Stimulated activated CD8-positive, alpha-beta memory T cell treated with anti-CD3 and anti-CD28 coated beads, Interleukin-15, amount 100 ng/mL, for 4 hours (primary cell): ENCODE measurements around the gene FLNB.

Experiments
- DNase-seq, 2 donors: peaks; one replicate each; pipeline ENCODE4 v3.0.0-alpha.2; 2020; ENCODE audit warnings: low read depth in 2 of 2

FLNB gene

DNA sequence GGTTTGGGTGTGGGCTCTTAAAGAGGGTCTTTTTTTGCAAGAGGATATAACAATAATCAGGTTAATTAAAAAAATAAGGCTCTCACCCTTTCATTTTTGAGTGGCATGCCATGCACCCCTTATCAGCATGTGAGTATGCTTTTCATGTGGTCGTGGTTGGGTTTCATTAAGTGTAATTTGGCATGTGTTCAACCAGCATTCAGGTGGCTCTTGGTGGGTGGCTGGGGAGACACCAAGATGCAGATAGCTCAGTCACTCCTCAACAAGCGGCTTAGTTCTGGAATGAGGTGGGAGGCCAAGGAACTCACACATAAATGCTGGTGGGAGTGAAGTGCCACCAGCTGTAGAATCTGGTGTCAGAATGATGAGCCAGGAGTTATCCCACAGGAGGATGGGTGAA lies 66.8 kb downstream of the FLNB start:
- DNase-seq, result no peak

DNA sequence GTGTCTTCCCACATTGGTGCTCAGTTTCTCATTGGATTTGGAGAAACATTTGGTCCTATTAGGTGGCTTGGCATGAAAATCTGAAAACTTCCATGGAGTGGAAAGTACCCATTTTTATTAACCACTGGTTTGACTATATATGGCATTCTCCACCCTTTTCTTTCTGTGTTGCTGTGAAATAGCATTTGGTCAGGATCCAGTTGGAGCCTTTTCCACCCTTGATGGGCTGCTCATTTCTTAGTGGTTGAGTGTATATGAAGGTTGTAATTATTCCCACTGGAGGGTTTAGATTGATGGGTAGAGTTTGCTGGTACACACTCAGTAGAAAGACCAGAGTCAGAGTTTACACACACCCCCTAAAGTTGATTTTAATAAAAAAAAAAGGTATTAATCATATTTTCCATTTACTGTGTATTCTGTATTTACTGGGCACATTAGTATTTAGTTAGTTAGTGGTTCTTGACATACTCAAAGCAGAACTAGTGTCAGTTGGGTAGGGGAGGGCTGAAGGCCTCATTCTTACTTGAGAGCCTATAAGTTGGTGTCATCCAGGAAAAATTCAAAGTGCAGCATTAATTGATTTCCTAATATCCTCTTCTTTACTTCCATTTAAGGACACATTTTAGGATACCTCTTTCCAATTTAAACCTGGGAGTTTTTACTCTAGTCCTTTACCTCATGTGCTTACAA lies 69.5 kb downstream of the FLNB start:
- DNase-seq, result no peak

DNA sequence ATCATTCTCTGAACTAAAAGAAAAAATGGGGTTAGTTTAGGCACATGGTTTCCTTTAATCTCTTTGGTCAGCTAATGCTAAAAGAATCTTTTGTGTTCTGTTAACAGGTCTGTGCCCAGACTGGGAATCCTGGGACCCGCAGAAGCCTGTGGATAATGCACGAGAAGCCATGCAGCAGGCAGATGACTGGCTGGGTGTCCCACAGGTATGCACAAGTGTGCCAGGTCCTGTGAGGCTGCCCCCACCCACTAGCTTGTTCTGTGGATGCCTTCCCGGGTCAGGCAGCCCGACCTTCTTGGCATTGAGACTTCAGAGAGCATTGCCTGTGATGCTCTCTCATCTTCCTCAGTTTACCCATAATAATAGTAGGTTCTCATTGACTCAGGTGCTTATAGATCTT lies 70.4 kb downstream of the FLNB start:
- DNase-seq, result no peak

DNA sequence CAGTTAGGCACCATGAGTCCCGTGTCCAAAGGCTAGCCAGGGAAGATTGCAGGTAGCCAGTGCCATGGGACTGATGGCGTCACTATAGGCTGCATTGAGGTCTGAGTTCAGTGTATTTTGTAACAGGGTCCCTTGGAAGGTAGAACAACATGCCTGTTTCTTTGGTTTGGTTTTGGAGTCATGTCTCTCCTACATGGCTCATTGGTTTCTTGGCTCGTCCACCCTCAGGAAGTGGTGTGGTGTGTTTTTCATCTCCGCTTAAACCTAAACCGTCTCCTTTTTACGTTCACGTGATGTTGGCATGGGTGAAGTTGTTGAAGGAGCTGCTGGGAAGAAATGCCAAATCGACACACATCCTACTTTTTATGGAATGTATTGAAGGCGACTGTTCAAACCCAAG lies 71.6 kb downstream of the FLNB start:
- no peak for DNase-seq

DNA sequence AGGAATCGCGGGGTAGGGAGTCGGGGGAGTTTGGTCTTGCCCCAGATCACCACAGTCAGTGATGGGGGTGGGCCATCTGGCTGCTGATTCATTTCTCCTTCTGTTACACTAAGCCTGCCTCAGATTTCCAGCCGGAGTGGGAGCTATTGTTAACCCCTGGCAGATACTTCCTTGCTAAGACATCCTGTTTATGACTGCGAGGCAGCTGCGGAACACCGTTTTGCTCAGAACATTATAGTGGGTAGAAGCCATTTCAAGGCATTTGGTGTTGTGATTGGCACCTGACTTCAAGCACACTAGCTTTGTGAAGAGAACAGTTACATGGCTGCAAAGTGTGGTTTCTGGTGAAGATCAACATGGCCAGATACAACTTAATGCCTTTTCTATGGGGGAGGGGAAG lies 73.8 kb downstream of the FLNB start:
- no peak for DNase-seq

DNA sequence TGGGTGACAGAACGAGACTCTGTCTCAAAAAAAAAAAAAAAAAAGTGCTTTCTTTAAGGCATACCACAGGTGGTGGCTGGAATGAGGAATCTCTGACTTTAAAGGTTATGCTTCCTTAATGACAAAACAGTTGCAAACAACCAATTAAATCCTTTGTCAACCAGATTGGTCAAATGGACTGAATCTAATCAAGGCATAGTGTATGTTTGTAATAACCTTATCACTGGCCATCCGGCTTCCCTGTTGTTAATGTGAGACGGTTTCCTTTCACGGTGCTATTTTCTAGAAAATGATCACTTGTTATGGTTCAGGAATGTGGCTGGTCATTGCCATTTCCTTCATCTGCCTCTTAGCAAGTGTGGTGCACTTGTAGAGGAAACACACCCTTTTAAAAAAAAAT lies 75.9 kb downstream of the FLNB start:
- DNase-seq, result no peak

DNA sequence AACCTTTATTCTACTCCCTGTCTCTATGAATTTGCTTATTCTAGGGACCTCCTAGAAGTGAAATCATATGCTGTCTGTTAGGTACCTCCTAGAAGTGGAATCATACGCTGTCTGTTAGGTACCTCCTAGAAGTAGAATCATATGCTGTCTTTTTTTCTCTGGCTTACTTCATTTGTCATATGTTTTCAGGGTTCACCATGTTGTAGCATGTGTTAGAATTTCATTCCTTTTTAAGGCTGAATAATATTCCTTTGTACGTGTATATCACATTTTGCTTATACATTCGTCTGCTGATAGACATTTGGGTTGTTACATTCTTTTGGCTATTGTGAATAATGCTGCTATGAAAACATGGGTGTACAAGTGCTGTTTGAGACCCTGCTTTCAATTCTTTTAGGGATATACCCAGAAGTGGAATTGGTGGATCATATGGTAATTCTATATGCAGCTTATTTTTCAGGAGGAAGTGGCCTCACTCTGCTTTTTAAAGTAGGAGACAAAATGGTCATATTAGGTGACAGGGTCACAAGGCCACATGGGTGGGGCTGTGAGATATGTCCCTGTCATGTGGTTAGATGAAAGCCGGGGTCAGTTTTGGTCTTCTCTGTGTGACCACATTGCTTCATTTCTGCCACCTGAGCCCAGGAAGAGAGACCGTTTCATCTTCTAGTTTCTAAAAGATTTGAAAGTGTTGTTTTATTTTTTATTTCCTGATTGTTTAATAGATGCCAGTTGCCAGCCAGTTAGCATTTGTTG lies 76.7 kb downstream of the FLNB start:
- no peak for DNase-seq

DNA sequence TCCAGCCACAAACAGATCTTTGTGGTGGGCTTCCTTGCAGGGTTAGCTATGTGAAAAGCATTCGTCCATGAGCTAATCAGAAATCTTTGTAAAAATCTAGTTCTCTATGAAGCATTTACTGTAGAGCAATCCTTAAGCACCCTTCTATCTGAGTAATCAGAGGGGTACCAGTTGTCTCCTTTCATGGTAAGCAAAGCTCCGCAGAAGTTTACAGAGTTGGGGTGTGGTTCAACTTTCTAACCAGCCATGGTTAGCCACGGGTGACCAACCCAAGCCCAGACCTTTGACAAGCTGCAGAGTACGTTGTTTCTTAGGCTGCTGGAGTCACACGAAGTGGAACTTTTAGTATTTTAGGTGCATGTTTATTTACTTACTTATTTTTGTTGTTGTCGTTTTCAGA lies 77.4 kb downstream of the FLNB start:
- no peak for DNase-seq

DNA sequence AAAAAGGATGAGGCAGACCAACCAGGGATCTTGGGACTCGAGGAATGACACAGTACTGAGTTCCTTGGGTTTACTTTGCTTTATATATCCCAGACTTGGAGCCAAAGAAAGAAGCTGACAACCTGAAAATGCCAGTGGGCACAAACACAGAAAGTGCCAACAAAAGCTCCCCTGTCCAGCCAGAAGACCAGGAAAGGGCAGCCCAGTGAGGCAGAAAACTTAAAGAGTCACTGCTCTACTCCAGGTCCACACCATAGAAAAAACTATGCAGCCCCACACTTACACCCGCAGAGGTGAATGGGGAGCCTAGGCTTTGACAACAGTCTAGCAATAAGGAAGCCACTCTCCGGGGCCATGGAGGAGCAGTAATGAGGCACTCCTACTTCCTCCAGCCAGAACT lies 80.3 kb downstream of the FLNB start:
- no peak for DNase-seq

DNA sequence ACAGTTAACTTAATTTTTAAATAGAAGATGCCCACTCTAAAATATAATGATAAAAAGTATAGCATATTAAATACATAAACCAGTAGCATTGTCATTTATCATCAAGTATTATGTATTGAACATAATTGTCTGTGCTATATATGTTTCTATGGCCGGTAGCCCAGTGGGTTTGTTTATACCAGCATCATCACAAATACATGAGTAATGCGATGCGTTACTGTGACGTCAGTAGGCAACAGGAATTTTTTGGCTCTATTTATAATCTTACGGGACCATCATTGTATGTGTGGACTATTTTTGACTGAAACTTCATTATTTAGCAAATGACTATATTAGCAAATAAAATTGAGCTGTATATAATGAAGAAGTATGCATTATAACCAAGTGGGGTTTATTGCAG lies 82.1 kb downstream of the FLNB start:
- no peak for DNase-seq

DNA sequence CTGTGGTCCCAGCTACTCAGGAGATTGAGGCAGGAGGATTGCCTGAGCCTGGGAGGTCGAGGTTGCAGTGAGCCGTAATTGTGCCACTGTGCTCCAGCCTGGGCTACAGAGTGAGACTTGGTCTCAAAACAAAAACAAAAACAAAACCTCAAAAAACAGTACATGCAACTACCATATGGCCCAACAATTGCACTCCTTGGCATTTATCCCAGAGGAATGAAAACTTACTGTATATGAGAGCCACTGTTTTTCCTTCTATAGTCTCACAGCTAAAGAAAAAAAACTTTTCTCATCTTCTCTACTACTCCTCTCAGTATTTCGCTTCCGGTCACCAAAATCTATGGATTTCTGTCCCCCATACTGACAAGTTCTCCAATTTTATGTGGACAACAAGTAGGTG lies 84.3 kb downstream of the FLNB start:
- DNase-seq, result no peak

DNA sequence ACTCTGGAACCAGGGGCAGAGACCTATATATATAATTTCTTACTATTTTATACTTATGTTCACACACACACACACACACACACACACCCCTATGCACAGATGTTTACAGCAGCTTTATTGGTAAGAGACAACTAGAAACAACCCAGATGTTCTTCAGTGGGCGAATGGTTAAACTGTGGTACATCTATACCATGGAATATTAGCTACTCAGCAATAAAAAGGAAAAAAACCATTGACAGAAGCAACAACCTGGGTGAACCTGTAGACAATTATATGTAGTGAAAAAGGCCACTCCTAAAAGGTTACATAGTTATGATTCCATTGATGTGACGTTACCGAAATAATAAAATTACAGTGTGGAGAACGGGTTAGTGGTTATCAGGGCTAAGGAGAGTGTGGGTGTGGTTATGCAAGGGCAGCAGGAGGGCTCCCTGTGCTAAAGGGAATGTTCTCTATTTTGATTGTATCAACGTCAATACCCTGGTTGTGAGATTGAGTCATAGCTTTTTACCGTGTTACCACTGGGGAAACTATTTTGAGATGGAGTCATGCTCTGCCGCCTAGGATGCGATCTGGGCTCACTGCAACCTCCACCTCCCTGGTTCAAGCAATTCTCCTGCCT lies 85.5 kb downstream of the FLNB start:
- DNase-seq, result no peak

DNA sequence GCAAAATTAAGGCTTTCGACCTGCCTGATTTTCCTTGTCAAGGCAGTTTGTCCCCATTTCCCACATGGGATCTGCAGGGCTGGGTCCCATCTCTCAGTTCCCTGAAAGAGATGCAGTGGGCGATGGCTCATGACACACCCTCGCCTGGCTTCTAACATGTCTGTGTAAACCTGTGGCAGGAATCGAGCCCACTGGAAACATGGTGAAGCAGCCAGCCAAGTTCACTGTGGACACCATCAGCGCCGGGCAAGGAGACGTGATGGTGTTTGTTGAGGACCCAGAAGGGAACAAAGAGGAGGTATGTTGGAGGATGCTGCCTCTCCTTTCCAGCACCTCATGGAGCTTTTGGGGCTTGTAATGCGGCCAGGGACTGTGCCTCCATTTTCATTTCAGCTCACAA lies 86.4 kb downstream of the FLNB start:
- DNase-seq, result no peak

DNA sequence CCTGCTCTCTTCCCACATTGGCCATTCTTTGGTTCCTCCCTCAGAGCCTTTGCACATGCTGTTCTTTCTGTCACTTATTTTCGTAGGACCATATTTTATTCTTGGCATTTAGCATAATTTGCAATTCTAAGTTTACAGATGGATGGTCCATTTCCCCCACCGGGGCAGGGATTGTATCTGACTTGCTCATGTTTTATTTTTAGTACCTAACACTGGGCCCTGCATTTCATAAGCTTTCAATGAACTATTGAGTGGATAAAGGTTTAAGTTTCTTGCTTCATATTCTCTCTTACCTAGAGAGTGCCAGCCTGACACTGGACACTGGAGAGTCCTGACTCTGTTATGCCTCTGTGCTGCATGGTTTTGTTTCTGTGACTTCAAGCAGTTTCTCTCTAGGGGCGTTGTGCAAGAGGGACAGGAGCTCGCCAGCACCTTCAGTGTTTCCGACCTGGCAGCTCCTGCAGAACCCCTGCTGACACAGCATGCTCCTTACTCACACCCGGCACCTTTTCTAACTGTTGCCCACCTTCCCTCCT lies 87.4 kb downstream of the FLNB start:
- no peak for DNase-seq

DNA sequence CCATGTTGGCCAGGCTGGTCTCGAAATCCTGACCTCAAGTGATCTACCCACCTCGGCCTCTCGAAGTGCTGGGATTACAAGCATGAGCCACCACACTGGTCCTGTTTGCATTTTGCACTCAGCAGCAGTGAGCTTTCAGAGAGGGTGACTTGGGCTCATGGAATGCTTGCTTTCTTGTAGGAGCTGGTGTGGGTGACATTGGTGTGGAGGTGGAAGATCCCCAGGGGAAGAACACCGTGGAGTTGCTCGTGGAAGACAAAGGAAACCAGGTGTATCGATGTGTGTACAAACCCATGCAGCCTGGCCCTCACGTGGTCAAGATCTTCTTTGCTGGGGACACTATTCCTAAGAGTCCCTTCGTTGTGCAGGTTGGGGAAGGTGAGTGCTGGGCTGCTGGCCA lies 90.3 kb downstream of the FLNB start:
- no peak for DNase-seq

DNA sequence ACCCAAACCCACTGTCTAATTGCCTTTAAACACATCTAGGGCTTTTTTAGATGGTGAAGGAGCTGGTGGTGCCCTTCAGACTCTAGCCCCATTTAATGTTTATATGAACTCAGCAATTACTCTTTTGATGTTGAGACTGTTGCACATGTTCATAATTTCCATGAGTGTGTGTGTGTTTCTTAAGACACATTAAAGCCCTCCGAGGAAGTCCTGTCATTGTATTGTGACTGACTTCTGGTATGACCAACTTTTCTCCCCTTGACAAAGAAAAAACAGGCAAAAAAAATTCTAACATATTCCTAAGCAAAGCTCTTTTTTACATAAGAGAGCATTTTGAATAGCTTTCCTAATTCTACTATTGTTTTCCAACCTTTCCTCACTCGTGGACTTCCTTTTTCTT lies 91.6 kb downstream of the FLNB start:
- DNase-seq, result no peak

DNA sequence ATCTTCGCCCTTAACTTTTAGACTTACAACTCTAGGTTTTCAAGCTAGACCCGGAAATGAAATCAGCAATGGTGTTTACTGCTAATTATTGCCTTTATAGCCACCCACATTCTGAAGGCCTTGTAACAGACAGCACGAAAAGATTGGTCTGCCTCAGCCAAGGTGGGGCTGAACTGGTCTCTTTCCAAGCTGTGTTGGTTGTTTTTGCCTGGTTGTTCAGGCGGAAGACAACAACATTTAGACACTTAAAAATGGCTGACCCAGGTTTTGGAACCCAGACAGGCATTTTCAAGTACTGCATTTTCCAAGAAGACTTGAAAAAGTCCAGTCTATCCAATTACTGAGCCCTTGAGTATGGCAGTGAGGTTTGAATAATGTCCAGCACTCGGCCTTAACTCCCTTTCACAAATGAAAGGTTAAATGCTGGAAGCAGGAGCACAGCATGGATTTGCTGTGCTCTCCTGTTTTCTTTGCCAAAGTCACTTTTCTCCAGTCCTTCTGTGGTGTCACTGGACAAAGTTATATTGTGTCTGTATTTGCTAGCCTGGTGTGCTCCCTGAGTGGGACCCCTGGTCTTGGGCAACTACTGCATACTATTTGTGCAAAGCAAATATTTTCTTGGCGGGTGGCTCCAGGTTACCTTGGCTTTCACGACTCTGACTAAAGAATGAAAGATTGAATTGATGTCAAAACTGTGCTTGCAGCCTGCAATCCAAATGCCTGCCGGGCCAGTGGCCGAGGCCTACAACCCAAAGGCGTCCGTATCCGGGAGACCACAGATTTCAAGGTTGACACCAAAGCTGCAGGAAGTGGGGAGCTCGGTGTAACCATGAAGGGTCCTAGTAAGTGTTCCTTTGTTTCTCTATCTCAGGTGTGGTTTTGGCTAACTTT lies 93.5 kb downstream of the FLNB start:
- DNase-seq, result no peak

DNA sequence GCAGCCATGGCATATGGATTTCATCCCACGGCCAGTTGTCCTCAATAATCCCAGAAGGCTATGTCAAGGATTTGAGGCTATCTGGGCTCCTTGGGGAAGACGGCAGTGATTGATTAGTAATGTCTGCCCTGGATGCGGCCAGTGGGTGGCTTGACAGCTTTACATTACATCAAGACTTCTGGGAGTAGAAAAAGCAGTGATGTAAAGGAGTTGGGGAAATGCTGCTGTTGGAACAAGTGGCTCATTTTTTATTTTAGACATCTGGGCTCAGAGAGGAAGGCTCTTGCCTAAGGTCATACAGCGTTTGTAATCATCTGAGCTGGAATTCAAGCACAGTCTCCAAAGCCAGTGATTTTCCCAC lies 94.1 kb downstream of the FLNB start:
- DNase-seq, result no peak

DNA sequence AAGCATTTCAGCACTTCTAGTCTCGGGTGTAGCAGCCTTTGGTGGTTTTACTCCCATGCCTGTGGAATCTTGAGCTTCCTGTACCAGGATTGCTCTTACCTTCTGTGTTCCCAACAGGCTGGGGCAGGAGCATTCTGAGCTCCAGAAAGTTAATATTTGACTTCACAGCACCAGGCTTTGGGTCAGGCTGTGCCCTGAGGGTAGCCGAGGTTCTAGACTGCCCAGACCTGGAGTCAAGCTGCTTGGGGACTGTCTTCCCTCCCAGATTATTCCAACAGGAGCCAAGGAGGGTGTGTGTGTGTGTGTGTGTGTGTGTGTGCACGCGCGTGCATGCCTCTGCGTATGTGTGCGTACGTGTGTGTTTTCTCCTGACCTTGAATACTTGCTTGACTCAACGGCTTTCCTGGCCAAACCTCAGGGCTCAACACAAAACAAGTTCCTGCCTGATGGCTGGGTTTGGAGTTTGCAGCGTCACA lies 94.8 kb downstream of the FLNB start:
- DNase-seq, result no peak

DNA sequence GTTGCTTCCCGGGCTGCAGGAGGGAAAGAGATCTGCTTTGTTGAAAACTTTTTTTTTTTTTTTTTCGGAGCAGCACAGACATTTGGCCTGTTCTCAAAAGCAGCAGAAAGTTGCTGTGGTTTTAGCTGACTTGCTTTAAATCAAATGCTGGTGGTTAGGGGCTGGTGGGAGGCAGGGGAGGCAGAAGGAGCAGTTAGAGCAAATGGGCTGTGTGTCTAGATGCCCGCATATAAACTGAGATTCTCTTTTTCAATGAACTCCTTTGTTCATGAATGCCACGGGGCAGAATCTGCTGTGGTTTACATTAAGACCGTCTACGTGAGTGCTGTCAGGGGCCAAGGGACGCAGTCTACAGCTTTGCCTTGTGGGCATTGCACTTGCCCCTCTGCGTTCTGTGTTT lies 95.9 kb downstream of the FLNB start:
- DNase-seq, result no peak

DNA sequence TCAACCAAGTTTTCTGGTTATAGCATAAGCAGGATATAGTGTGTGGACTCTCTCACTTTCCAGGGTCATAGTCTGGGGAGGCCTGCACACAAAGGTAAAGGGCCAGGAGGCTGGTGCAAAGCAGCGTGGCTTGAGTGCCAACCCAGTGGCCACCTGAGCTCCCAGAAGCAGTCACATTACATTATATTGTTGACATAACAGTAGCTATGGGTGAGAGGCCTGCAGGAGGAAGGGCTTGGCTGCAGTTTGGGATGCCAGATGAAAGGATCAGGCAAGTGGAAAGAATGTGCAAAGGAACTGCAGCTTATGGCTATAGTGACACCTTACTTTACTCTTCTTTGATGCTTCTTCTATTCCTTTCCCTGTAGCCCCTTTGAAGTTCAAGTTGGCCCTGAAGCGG lies 96.5 kb downstream of the FLNB start:
- no peak for DNase-seq

DNA sequence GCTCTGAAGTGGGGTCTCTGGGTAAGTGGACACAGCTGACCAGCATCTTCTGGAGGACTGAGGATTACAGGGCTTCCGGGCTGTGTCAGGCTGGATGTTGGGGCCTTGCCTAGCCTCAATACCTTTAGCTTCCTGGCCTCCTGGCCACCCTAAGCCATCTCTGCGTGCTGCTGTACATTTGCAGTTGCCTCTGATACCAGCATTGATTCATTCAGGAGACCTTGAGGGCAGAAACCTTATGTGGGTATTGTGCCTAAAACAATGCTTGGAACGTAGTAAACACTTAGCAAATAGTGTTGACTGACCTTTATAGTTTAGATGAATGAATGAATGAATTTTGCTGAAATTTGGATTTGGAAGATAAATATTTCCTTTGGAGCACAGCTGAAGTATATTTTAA lies 97.0 kb downstream of the FLNB start:
- no peak for DNase-seq
